Measurements from ENCODE around the gene ANKMY2.

GRCh38 chr7:16604054-16604453, 41.5 kb downstream of the ANKMY2 start:
- TF ChIP-seq POLR2A (IDR thresholded peaks at IDR 0.05): no peak
- TF ChIP-seq POLR2AphosphoS5 (IDR thresholded peaks at IDR 0.05; ENCODE audit: insufficient read depth in 1 of 2, low read depth in 1 of 2): no peak

All from vagina (tissue), 2 donors.